Cardiac fibroblast (primary cell): ENCODE results near the gene MRPL30.
"Not testable (repeated sequence)": the region's sequence is repeated elsewhere in the genome, so short reads cannot be mapped to it uniquely, and the experiment has no call there.

Experiments used
- DNase-seq, 2 donors: peaks; one replicate each; pipeline versions ENCODE4 v3.0.0 to v3.0.0-alpha.2; 2010; ENCODE audit warnings: low read depth in 2 of 2
- H3K4me3 ChIP-seq, 2 donors: replicated peaks in 1 of 2; 1 replicate in 1 of 2; 2 replicates in 1 of 2; pipeline ENCODE4 v1.5.1; 2011; ENCODE audit warnings: low read depth in 2 of 2, low read length in 2 of 2, mild to moderate bottlenecking in 2 of 2, moderate library complexity in 1 of 2
- CTCF ChIP-seq: IDR thresholded peaks from one replicate; pipeline ENCODE4 v1.5.1; 2011; ENCODE audit warnings: low read depth, mild to moderate bottlenecking, low read length, inconsistent platforms

Gene MRPL30

DNA sequence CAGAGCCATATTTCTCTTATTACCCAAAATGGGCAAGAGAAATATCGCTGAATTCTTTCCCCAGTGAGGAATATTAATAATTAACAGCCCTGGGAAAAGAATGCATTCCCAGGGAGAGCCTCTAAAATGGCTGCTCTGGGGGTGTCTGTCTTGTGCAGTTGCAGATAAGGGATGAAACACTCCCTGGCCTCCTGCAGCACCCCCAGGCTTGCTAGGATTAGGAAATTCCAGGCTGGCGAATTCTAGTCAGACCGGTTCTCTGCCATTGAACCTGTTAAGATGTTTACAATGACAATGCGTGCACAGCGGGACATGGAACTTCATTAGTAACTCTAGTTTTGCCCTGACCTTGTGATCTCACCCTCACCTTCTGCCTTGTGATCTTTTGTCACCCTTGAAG lies 24.5 kb downstream of the MRPL30 start:
- DNase-seq = no peak
- TF ChIP-seq CTCF = no peak
- H3K4me3 ChIP-seq = no peak overlapping the region

DNA sequence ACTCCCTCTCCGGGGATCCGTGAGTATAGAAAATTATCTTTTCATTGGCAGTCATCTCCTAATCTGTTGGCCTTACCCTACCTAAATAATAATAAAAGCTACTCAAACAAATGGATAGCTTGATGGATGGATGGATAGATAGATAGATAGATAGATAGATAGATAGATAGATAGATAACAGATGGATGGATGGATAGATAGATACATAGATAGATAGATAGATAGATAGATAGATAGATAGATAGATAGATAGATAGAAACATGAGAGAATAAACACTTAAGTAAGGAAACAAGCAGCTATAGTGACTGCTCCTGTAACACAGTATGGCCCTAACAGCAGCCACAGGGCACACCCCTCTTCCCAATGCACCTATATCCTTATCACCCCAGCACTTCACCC lies 35.1 kb downstream of the MRPL30 start:
- DNase-seq = no peak
- no peak for TF ChIP-seq CTCF
- no peak overlapping the region for H3K4me3 ChIP-seq

DNA sequence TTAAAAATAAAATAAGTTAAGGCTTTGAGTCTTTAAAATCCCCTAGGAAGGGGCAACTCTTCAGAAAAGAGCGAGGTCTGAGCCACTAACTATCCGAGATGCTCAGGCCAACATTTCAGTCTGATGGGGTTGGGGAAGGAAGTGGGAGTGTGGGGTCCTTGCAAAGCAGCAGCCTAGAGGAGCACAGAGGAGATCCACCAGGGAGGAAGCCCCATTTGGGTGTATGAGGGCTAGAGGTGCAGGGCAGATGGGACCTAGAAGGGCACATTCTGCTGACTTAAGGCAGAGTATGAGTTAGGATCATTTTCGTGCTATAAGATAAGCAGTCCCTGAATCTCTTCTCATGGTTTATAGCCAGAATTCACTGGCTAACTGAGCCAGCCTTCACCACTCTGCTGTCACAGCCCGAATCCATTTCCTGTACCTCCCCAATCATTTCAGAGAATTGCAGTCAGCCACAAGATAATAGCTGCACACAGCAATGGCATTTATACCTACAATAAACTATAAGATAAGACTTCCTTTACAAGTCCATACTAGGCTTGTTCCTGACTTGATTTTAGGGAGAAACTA lies 37.0 kb downstream of the MRPL30 start:
- DNase-seq = peak in 1 of 2 donors; percentile 26
- TF ChIP-seq CTCF = no peak
- H3K4me3 ChIP-seq = no peak overlapping the region

DNA sequence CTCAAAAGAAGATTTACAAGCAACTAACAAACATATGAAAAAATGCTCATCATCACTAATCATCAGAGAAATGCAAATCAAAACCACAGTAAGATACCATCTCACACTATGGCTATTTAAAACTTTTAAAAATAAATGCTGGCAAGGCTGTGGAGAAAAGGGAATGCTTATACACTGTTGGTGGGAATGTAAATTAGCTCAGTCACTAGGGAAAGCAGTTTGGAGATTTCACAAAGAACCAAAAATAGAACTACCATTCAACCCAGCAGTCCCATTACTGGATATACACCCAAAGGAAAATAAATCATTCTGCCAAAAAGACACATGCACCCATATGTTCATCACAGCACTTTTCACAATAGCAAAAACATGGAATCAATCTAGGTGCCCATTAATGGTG lies 52.2 kb downstream of the MRPL30 start:
- not testable (repeated sequence) for H3K4me3 ChIP-seq, DNase-seq

DNA sequence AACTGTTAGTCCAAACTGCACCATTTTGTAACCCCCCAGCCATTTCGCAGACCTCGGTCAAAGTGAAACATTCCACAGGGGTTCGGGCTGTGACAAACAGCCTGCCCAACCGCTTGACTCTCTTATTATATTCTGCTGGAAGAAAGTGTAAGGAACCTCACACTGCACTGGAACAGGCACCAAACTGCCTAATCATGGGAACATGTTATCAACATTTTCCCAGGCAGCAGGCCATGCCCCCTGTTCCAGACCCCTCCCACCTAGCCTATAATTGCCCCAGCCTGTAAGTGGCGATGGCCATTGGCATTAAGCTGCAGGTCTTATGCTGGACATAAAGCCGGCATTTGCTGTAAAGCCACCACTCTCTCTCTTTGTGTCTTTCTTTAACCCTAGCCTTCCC lies 57.6 kb downstream of the MRPL30 start:
- no peak for TF ChIP-seq CTCF
- no peak overlapping the region for H3K4me3 ChIP-seq
- no peak for DNase-seq

- no peak overlapping the region for H3K4me3 ChIP-seq
- DNase-seq = no peak
- no peak for TF ChIP-seq CTCF
Measured at GRCh38 chr2:99240431-99240830, 59.4 kb downstream of the MRPL30 start.

- DNase-seq = no peak
- no peak overlapping the region for H3K4me3 ChIP-seq
- no peak for TF ChIP-seq CTCF
Measured at GRCh38 chr2:99242151-99242550, 61.2 kb downstream of the MRPL30 start.
